ENCODE measurements around the gene GEMIN7.

Gene GEMIN7

DNA sequence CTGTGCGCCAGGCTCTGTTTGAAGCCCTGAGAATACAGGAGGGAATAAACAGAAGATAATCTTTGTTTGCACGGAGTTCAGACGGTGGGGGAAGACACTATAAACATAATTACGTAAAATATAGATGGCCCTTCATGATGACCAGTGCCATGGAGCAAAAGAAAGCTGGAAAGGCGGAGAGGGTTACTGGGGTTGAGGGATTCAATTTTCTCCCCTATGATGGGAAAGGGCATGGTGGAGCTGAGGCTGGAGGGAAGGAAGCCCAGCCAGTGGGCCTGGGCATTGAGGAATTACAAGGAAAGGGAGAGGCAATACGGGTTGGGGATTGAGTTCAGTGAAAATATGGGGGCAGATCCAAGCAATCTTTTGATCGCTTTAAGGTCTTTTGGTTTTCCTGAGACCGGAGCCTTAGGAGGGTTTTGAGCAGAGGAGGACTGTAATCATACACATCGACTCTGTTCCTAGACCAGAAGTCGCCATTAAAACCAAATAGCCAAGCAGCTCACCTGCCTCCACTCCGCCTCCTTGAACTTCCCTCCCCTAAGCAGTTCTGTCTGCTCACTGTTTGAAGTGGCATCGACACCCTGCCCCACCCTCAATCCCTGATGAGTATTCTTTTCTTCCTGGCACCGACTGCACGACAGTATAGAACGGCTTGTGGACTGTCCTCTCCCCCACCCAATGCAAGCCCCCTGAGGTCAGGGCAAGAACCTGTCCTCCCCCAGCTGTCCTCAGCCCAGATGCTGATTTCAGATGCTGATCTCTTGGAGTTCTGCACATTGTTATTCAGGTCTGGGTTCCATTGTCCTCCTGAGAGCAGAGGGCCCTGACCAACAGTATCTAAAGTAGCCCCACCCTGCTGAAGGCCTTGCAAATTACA is 2.0 kb upstream of the GEMIN7 start:
- H3K4me3 ChIP-seq (ENCODE audit: low read depth, low read length), result peak overlapping the region; percentile 28
- DNase-seq (ENCODE audit: low read depth), result no peak
- TF ChIP-seq, protein P1, sequence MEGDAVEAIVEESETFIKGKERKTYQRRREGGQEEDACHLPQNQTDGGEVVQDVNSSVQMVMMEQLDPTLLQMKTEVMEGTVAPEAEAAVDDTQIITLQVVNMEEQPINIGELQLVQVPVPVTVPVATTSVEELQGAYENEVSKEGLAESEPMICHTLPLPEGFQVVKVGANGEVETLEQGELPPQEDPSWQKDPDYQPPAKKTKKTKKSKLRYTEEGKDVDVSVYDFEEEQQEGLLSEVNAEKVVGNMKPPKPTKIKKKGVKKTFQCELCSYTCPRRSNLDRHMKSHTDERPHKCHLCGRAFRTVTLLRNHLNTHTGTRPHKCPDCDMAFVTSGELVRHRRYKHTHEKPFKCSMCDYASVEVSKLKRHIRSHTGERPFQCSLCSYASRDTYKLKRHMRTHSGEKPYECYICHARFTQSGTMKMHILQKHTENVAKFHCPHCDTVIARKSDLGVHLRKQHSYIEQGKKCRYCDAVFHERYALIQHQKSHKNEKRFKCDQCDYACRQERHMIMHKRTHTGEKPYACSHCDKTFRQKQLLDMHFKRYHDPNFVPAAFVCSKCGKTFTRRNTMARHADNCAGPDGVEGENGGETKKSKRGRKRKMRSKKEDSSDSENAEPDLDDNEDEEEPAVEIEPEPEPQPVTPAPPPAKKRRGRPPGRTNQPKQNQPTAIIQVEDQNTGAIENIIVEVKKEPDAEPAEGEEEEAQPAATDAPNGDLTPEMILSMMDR (IDR thresholded peaks at IDR 0.05; ENCODE audit: control insufficient read depth, extremely low read depth, insufficient read depth), result no peak

DNA sequence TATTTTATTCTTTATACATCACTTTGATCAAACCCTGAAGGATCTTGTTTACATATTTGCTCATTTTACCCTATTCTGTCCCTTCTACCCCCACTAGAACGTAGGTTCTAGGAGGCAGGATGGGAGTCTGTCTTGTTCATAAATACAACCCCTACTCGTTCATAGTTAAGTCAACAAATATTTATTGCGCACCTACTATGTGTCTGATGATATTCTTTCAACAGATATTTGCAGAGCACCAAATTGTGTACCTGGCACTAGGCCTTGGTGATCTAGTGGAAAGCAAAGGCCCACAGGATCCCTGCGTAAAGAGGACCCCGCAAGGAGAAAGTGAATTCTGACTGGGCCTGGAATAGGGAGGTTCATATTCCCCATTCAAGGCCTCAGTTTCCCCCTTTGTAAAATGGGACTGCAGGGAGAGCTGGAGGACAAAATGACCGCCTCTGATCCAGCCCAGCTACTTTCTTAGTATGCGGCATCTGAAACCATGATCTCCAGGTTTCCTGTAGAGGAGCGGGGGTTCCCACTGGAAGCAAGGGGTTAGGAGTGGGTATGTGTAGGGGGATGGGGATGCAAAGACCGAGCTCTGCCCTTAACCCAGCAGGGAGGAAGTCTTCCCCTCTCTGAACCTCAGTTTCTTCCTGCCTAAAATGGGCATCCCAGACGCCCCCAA is 534 bp upstream of the GEMIN7 start:
- TF ChIP-seq, protein P1 (IDR thresholded peaks at IDR 0.05; ENCODE audit: control insufficient read depth, extremely low read depth, insufficient read depth), result no peak
- H3K4me3 ChIP-seq (ENCODE audit: low read depth, low read length), result peak overlapping the region; percentile 81
- DNase-seq (ENCODE audit: low read depth), result no peak

GRCh38 chr19:45079911-45080370 is 881 bp downstream of the GEMIN7 start:
- no peak for DNase-seq (ENCODE audit: low read depth)
- H3K4me3 ChIP-seq (ENCODE audit: low read depth, low read length), result peak overlapping the region; percentile 81
- TF ChIP-seq, protein P1 (IDR thresholded peaks at IDR 0.05; ENCODE audit: control insufficient read depth, extremely low read depth, insufficient read depth), result no peak

DNA sequence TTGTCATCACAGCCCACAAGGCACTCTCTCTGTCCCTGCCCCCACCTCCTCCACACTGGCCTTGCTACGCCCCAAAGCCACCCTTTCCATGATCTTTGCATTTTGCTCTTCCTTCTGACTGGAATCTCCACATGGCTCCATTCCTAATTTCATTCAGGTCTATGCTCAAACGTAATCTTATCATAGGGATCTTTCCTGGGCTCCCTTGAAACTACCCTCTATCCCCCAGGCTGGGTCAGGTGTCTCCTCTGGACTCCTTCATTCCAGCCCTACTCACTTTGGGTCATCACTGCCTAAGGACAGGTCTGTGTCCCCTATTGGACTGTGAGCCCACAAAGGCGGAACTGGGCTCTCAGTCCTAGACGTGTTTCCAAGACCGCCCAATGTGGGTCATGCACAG is 3.1 kb downstream of the GEMIN7 start:
- H3K4me3 ChIP-seq (ENCODE audit: low read depth, low read length), result no peak overlapping the region
- TF ChIP-seq, protein P1 (IDR thresholded peaks at IDR 0.05; ENCODE audit: control insufficient read depth, extremely low read depth, insufficient read depth), result no peak
- DNase-seq (ENCODE audit: low read depth), result no peak

DNA sequence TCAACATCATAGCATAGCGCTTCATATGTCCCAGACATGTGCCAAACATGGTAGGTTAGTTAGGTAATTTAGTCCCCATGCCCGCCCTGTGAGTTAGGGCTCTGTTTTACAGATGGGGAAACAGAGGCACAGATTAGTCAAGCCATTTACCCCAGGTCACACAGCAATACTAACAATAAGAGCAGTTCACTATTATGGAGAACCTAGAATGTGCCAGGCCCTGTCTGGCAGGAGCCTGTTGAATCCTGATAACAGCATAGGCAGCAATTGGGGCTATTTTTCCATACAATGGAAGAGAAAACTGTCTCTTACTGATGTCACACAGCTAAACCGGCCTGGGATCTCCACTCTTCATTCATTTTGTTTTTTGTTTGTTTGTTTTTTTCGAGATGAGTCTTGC is 7.4 kb downstream of the GEMIN7 start:
- TF ChIP-seq, protein P1 (IDR thresholded peaks at IDR 0.05; ENCODE audit: control insufficient read depth, extremely low read depth, insufficient read depth), result no peak
- H3K4me3 ChIP-seq (ENCODE audit: low read depth, low read length), result no peak overlapping the region
- DNase-seq (ENCODE audit: low read depth), result no peak

- TF ChIP-seq, protein P1 (IDR thresholded peaks at IDR 0.05; ENCODE audit: control insufficient read depth, extremely low read depth, insufficient read depth), result no peak
- no peak overlapping the region for H3K4me3 ChIP-seq (ENCODE audit: low read depth, low read length)
- DNase-seq (ENCODE audit: low read depth), result no peak
These were observed 8.5 kb downstream of the GEMIN7 start for GRCh38 chr19:45087531-45087930.
